ENCODE measurements around the gene ZMYM4.
"Not testable (repeated sequence)": the region's sequence is repeated elsewhere in the genome, so short reads cannot be mapped to it uniquely, and the experiment has no call there.

The ZMYM4 gene

GRCh38 chr1:35461966-35462651, 193.6 kb downstream of the ZMYM4 start:
- no peak for DNase-seq

- DNase-seq, result no peak
Observed at GRCh38 chr1:35463232-35463631, 194.7 kb downstream of the ZMYM4 start.

- DNase-seq, result not testable (repeated sequence)
Observed at GRCh38 chr1:35463749-35464148, 195.2 kb downstream of the ZMYM4 start.

GRCh38 chr1:35466120-35466519, 197.6 kb downstream of the ZMYM4 start:
- no peak for DNase-seq

- DNase-seq, result no peak
Observed at GRCh38 chr1:35470977-35471613, 202.6 kb downstream of the ZMYM4 start.

Measured in activated effector memory CD4-positive, alpha-beta T cell treated with Interleukin-2 at 50 U/mL for 16 hours (primary cell).